ENCODE results near the gene HDAC4.
A peak's percentile ranks its signal among the peaks of the same experiment; 100 is the strongest.

Gene HDAC4

GRCh38 chr2:239106314-239106908, 294.4 kb downstream of the HDAC4 start:
- peak; percentile 94 for DNase-seq (ENCODE audit: low spot score)

DNA sequence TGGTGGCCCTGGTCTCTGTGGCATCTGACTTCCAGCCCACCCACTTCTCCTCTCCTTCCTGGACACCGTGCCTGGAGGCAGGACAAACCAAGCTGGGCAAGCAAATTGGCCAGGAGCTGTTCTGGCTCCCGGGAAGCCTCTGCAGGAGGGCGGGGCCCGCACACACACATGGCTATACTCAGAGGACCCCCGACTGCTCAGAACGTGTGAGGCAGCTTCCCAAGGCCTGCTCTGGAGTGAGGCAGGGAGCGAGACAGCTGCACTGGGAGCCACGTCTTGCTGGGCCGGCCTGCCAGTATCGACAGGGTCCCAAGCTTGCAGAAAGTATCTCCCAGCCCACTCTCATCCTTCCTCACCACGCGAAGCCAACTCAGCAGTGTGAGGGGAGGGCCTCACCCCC, 295.6 kb downstream of the HDAC4 start:
- DNase-seq (ENCODE audit: low spot score) = no peak

GRCh38 chr2:239104800-239105199, 296.0 kb downstream of the HDAC4 start:
- no peak for DNase-seq (ENCODE audit: low spot score)

DNA sequence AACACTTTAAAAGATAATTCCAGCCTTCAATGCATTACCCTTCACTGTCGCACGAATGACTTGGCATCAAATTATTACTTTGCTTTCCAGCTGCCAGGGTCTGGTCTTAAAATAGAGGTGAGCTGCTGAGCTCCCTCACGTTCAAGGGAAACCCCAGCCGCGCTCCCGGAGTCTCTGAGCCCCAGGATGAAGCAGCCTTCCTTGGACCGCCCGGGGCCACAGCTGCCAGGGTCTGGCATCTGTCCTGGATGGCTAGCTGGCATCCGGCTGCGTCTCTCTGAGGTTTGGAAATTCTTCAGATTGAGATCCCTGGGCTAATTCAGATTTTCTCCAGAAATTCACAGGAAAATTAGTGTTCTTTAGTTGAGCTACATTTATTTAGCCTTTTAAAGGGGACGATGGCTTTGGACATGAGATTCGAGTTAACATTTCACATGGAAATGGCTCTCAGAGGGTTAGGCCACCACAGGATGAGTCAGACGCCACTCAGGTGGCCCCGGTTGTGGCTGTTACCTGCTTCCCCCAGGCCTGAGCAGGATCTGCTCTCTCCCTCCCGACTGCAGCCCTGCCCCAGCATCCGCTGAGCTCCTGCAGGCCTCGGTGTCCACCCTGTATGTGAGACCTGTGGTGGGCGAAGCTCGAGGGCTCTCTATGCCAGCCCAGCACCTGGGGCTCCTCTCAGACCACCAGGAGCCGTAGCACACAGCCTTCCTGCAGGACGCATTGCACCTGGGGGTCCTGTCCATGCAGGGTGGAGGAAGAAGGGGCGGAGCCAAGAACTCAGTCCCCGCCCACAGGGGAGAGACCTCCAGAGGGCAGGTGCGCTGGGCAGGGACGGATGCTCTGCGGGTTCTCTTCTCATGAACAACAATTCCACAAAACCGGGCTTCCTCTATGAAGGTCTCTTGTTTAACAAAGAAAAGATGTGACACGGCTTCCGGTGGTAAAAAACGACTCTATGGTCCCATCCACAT, 297.4 kb downstream of the HDAC4 start:
- no peak for DNase-seq (ENCODE audit: low spot score)

GRCh38 chr2:239102266-239102665, 298.6 kb downstream of the HDAC4 start:
- DNase-seq (ENCODE audit: low spot score) = no peak

DNA sequence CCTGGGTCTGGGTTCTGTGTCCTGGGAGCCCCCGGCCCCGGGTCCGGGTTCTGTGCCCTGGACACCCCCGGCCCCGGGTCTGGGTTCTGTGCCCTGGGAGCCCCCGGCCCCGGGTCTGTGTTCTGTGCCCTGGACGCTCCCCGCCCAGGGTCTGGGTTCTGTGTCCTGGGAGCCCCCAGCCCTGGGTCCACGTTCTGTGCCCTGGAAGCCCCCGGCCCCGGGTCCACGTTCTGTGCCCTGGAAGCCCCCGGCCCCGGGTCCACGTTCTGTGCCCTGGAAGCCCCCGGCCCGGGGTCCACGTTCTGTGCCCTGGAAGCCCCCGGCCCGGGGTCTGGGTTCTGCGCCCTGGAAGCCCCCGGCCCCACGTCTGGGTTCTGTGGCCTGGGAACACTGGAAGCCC, 299.0 kb downstream of the HDAC4 start:
- no peak for DNase-seq (ENCODE audit: low spot score)

DNA sequence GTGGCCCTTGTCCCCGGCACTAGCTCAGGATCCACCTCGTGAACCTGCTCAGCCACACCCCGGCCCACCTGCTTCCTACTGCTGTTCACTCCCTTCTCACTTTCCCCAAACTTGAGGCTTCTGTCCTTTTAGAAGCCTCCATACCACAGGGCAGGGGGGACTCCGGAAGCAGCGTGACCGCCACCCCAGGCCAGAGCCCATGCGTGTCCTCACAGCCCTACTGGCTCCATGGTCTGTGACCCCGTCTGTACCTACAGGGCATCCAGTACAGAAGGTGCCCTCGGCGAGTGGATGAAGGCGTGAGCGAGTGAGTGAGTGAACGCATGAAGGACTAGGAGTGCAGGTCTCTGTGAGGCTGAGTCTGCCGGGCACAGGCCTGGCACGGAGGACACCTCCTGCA, 299.7 kb downstream of the HDAC4 start:
- no peak for DNase-seq (ENCODE audit: low spot score)

DNA sequence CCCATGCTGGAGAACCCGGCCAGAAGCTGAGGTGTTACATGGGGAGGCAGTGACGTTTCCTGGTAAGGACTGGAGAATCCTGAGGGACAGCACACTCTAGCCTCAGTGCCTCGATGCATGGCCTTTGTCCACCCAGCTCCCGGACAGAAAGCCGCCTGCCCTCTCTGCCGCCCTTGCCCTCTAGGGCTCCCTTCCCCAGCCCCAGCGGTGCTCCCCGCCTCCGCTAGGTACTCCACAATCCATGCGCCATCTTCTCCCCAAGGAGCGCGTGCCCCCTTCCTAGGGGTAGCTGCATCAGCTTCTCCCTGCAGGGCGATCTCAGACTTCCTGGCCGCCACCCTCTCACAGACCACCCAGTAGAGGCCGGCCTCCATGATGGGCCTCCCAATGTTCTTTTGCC, 301.3 kb downstream of the HDAC4 start:
- DNase-seq (ENCODE audit: low spot score) = no peak

- DNase-seq (ENCODE audit: low spot score) = peak; percentile 53
Measured at GRCh38 chr2:239098288-239098970, 302.4 kb downstream of the HDAC4 start.

GRCh38 chr2:239097428-239097696, 303.5 kb downstream of the HDAC4 start:
- no peak for DNase-seq (ENCODE audit: low spot score)

DNA sequence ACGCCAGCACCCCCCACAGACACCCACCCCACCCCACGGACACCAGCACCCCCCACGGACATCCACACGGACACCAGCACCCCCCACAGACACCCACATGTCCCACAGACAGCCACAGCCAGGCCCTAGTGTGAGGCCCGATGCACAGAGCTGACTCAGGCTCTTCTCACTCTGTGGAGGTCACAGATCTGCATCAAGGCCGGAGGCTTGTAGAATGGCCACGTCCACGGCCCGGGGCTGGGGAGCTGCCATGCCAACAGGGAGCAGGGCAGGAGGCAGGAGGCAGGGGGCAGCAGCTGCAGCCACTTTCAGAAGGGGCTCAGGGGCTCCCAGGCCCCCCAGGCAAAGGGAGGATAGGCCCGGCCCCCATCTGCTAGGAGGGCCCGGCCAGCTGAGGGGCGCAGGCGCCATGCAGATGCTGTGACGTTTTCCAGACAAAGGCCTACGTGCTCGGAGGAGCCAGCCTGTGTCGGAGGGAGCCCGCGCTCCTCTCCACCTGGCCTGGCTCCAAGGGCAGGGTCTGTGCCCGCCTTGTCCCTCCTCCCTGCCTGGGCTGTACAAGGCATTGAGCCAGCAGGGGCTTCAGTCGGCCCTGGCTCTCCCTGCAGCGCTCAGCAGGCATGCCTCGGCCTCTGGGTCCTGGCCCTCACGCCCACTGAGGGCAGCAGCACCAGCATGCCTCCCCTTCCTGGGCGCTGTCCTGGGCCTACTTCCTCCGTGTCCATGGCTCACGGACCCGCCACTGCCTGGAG, 304.0 kb downstream of the HDAC4 start:
- no peak for DNase-seq (ENCODE audit: low spot score)

DNA sequence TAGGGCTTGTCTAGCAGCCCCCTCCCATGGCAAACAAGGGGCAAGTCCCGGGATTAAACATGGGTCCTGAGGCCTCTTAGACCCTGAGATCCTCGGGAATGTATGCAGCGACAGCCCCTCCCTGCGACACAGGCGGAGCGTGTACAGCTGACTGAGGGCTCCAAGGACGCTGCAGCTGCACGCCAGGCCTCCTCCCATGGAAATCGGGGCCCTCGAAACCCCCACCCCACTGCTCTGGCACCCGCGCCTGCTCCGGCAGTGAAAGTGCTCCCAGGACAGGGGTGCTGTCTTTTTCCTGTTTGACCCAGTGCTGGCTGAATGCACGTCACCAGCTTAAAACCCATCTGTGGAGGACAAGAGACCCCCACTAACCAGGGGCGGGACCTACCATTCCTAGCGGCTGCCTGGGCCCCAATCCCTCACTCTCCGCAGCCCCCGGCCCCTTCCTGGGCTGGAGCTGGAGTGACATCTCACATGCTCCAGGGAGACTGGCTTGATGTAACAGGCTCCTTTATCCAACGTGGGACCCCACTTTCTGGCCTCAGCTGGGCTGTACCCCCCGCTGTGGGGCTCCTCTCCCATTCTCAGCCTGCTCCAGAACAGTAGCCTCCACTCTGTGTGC, 305.2 kb downstream of the HDAC4 start:
- no peak for DNase-seq (ENCODE audit: low spot score)

DNA sequence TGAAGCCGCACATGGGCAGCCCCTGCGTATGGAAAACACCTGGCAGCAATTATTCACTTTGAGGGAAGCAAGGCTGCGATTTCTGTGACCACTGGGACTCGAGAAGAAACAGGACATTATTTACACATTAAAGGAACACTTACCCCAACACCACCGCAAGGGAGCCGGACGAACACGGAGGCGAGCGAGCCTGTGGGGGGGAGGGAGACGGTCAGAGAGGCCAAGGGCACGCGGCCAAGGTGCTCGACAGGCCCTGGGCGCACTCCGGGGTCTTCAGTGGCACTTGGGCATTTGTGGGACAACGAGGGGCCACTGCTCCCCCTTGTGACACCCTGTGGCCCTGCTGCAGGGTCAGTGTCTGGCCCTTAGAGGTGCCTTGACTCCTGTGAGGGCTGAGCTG, 306.0 kb downstream of the HDAC4 start:
- DNase-seq (ENCODE audit: low spot score) = no peak

DNA sequence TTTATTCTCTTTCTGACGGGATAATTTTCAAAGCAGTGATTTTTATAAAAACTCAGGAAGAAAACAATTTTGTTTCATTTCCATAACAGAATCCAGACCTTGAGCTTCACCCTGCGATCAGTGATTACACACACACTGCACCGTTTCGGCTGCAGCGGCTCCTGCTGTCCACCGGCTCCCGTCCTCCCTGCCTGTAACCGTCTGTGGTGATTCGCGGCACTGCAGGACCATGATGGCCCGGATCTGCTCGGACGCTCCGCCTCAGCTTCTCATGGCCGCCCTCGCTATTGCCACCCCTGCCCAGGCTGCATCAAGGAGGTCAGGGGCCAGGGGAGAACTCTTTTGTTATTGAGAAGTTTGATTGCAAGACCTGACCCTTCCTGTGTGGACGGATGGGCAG, 306.9 kb downstream of the HDAC4 start:
- DNase-seq (ENCODE audit: low spot score) = no peak

DNA sequence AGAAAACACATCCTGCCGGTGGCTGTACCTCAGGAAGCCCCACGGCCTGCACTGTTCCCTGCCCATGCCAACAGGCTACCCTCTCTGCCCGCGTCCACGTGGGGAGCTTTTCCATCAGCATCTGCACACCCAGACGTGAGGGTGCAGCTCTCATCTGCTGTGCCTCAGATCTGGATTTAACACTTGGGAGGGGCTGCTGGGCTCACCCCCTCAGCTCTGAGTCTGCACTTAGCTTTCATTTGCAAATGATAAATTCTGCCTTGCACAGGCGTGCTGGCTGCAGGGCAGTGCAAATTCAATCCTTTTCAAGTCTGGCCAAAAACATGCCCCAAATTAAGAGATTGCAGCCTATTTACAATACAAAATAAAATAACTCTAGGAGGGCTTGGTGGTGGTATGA, 307.3 kb downstream of the HDAC4 start:
- DNase-seq (ENCODE audit: low spot score) = no peak

DNA sequence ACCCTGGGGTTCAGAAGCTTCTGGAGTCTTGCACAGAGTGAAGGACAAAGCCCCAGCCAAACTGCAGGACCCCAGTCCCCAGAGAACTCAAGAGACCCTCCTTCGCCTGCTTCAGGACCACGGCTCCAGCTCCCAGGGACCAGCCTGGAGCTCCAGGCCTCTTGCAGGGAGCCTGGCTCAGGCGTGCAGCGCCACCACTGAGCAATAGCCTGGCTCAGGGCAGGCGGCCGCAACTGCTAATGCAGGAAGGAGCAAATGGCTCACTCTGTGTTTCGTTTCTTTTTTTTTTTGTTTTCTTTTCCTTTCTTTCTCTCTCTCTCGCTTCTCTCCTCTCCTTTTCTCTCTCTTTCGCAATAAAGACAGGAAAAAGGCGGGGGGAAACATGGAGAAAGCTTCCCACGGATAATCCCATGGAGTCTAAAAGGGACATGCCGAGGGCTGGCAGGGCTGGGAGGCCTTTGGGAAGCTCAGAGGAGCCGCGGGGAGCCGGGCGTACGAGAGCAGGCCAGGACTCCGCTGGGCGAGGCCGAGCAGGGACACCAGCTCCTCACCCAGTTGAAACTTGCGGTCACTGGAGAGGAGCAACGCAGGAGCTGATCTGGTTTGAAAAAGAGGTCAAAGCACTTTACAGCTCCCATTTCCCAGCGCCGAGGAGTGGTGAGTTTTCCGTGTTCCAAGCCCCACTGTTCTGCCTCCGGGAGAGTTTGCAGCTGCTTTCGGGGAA, 308.1 kb downstream of the HDAC4 start:
- DNase-seq (ENCODE audit: low spot score) = no peak

DNA sequence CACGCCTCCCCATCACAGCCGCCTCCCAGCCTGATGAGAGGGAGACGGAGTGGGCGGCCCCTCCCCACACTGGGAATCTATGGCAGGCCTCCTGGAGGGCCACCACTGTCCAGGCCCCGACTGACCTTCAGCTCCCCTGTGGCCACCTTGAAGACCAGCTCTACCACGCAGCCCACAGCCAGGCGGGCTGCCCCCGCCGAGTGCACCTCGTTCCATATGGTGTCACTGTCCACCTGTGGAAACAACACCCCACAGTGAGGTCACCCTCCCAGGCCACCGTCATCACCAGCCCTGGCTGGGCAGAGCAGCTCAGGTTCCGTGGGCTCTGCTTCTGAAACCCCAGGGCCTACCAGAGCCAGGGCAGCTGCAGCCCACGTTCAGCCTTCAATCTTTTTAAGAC, 310.9 kb downstream of the HDAC4 start:
- DNase-seq (ENCODE audit: low spot score) = no peak

- DNase-seq (ENCODE audit: low spot score) = no peak
Measured at GRCh38 chr2:239087046-239087710, 313.6 kb downstream of the HDAC4 start.

GRCh38 chr2:239086325-239087020, 314.3 kb downstream of the HDAC4 start:
- DNase-seq (ENCODE audit: low spot score) = no peak
